Stimulated activated CD4-positive, alpha-beta T cell treated with anti-CD3 and anti-CD28 coated beads, Interleukin-1b, Interleukin-23, amount 100 ng/mL, for 1 hour (primary cell): Measurements from ENCODE around the gene PDIK1L.

Experiments used
- DNase-seq, 2 donors: peaks; one replicate each; pipeline ENCODE4 v3.0.0-alpha.2; 2020; ENCODE audit warnings: low read depth in 2 of 2

The PDIK1L gene

GRCh38 chr1:26122988-26123973 lies 11.7 kb downstream of the PDIK1L start:
- no peak for DNase-seq

GRCh38 chr1:26124418-26125331 lies 13.1 kb downstream of the PDIK1L start:
- DNase-seq = no peak

- no peak for DNase-seq
Measured at GRCh38 chr1:26125382-26125781, 13.8 kb downstream of the PDIK1L start.

GRCh38 chr1:26125946-26126320 lies 14.3 kb downstream of the PDIK1L start:
- DNase-seq = no peak

- DNase-seq = peak in 1 of 2 donors; percentile 22
Measured at GRCh38 chr1:26126321-26127084, 14.9 kb downstream of the PDIK1L start.

GRCh38 chr1:26127235-26128163 lies 15.9 kb downstream of the PDIK1L start:
- DNase-seq = no peak

- no peak for DNase-seq
Measured at GRCh38 chr1:26129778-26130177, 18.2 kb downstream of the PDIK1L start.

GRCh38 chr1:26130695-26131094 lies 19.1 kb downstream of the PDIK1L start:
- no peak for DNase-seq

- DNase-seq = no peak
Measured at GRCh38 chr1:26132128-26132833, 20.7 kb downstream of the PDIK1L start.

GRCh38 chr1:26132834-26133167 lies 21.2 kb downstream of the PDIK1L start:
- DNase-seq = no peak

GRCh38 chr1:26134466-26134865 lies 22.8 kb downstream of the PDIK1L start:
- DNase-seq = no peak

- DNase-seq = no peak
Measured at GRCh38 chr1:26138974-26139558, 27.4 kb downstream of the PDIK1L start.

GRCh38 chr1:26142159-26142558 lies 30.5 kb downstream of the PDIK1L start:
- DNase-seq = no peak

- DNase-seq = peak; percentile 48
Measured at GRCh38 chr1:26145041-26145959, 33.7 kb downstream of the PDIK1L start.

GRCh38 chr1:26145960-26146294 lies 34.3 kb downstream of the PDIK1L start:
- DNase-seq = no peak

GRCh38 chr1:26148887-26149286 lies 37.3 kb downstream of the PDIK1L start:
- no peak for DNase-seq

GRCh38 chr1:26153966-26154532 lies 42.4 kb downstream of the PDIK1L start:
- DNase-seq = no peak

- no peak for DNase-seq
Measured at GRCh38 chr1:26154750-26155149, 43.1 kb downstream of the PDIK1L start.
